GM19455 (cell line): ENCODE data around the gene CERS6.
"Not testable (repeated sequence)": the region's sequence is repeated elsewhere in the genome, so short reads cannot be mapped to it uniquely, and the experiment has no call there.

ENCODE experiments used
- ATAC-seq: cut with Tn5 transposase; IDR thresholded peaks from one replicate; pipeline ENCODE4 v1.9.1; 2021; ENCODE audit not compliant: unreplicated experiment

The CERS6 gene

GRCh38 chr2:168791140-168791539 lies 335.1 kb downstream of the CERS6 start:
- ATAC-seq, result not testable (repeated sequence)

GRCh38 chr2:168793596-168793995 lies 337.5 kb downstream of the CERS6 start:
- no peak for ATAC-seq

- ATAC-seq, result no peak
Measured at GRCh38 chr2:168794968-168795367, 338.9 kb downstream of the CERS6 start.

GRCh38 chr2:168796090-168796577 lies 340.1 kb downstream of the CERS6 start:
- no peak for ATAC-seq

DNA sequence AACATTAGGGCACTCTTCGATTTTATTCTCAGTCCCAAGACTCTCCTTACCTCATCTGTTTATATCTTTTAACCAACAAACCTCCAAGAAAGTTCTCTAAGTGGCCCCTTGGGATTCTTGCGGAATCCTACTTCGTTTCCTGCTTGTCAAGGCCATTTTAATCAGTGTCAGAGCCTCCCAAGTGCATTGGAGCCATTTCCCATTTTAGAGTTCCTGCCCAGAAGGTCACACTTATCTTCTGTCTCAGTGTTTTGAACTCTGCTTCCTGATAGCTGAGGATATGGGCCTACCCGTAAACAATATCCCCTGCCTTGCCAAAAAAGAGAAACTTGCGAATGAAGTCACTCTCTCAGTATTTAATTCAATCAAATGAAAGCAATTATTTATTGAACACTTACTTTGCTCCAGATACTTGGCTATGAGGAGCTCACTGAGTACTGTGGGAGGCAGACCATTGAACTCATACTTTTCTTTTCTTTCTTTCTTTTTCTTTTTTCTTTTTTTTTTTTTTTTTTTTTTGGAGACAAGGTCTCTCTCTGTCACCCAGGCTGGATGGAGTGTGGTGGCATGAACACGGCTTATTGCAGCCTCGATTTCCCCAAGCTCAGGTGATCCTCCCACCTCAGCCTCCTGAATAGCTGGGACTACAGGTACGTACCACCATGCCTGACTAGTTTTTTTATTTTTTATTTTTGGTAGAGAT lies 340.7 kb downstream of the CERS6 start:
- ATAC-seq, result no peak

- ATAC-seq, result no peak
Measured at GRCh38 chr2:168797286-168797655, 341.2 kb downstream of the CERS6 start.

GRCh38 chr2:168798076-168798887 lies 342.2 kb downstream of the CERS6 start:
- ATAC-seq, result no peak

- ATAC-seq, result no peak
Measured at GRCh38 chr2:168798888-168799410, 342.9 kb downstream of the CERS6 start.

DNA sequence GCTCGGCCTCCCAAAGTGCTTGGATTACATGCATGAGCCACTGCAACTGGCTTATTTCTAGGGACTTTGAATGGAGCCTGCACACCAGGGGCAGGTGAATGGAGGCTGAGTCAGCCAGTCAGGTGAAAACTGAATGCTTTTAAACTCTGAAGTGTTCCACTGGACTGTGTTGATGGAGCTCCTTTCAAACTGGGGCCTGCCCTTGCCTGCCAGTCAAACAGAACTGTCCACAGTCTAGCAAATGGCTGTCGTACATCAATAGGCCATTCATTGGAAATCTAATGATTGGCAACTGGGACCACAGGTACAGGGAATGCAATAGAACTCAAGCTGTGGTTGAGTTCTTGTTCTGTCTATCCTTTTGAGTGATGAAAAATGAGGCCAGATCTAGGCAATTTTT lies 345.4 kb downstream of the CERS6 start:
- ATAC-seq, result no peak

DNA sequence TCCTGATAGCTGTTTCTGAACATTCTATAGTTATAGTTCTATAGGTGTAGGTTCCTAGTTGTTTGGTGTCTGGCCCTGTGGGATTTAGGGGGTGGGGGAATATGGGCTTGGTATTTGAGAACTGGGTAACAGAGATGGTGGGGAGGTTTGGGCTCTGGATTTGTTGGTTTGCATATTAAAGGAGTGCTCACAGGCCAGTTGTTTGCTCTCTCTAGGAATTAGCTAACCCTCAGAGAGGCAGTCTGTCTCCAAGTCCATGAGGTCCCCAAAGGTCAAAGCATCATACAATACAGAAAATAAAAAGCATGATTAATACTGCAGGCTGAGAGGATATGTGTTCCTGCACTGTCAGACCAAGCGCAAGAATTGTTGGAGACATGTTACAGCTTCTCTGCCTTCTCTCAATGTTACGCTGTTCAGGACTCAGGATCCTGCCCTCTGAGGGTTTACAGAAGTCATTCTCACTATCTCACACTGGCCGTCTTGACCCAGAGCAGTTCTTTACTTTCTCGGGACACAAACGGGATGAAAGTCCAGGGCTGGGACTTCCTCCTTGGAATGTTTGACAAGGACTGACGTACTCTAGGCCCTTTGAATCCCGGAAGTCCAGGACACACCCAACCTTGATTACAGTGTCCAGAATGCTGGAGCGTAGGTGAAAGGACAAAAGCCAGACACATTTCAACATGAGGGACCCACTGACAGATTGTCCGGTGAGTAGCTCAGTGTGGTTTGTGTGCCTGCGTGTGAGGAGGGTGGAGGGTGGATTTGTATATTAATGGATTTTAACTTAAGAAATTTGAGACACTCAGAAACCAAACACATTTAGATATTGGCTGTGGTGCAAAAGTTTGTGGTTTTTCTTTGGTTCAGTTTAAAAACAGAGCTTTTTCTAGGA lies 346.1 kb downstream of the CERS6 start, which contains the start of gene NOSTRIN:
TSS of gene NOSTRIN (plus strand) at position 677 of the 898 bp plus-strand sequence. CDS start at position 687, 10 bp downstream.
- no peak for ATAC-seq

DNA sequence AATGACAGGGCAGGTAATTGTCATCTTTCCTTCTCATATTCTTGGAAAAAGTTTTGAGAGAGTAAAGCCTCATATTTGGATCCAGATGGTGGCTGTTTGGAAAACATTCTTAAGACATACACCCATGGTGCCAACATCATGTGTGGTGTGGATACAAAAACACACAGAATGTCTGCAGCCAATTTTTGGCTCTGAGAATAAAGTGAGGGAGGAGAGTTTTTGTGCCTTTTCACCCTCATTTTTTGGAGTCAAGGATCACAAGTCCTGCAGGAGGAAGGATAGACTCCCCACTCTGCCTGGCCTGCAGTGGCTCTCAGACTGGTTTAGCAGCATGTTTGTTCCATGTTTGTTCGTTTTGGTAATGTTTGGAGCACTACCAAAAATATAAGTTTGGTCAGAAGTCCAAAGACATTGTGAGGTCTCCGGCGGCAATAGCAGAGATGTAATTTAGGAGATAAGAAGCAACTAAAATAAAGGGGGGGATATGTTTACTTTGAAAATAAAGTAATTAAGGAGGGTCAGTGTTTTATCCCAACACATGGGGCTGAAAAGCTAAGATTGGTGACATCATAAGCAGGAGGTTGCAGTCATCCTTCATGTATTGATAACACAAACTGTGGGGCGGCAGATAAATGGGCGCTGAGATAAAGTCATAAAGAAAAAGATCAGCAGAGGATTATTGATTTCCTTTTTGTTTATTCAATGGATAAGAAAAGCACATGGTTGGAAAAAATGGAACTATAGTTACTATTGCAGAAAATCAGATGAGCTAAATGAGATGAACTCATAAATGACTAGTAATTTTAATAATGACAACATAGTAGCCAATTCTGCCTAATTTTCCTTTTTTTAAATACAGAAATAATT lies 347.0 kb downstream of the CERS6 start:
- ATAC-seq, result no peak

GRCh38 chr2:168804214-168804613 lies 348.1 kb downstream of the CERS6 start:
- ATAC-seq, result no peak

DNA sequence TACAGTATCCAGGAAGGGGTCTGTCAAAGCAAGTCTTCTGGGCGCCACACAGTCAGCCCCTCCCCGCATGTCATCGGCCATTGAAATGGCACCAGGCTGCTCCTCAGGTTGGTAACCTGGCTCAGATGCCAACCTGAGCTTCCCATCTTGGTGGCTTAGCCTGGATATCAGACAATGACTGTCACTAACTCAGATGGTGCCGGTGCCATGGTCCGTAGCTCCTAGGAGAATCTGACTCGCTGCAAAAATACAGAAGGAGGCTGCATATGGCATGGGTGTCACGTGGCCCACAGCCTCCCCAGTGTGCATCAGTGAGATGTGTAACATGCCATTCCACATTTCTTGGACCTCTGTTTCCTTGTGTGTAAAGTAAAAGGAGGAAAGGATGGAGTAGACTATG lies 349.5 kb downstream of the CERS6 start:
- ATAC-seq, result no peak

- no peak for ATAC-seq
Measured at GRCh38 chr2:168809537-168809936, 353.5 kb downstream of the CERS6 start.

- ATAC-seq, result no peak
Measured at GRCh38 chr2:168810235-168810634, 354.2 kb downstream of the CERS6 start.

DNA sequence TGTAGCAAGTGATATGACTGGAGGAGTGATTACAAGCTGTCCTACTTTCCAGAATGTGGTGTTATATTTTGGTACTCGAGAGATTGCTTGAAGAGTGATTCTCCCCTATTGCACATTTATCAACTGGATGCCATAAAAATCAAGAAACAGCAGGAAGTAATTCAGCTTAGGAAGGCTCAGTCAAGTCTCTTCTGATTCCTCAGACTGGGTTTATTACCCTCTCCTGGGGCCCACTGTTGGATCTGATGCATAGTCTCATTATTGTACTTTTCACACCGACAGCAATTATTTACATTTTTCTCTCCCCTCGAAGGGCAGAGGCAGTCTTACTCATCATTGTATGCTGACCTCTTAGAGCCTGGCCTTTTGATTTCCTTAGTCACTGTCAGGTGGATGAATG lies 355.6 kb downstream of the CERS6 start:
- ATAC-seq, result no peak

- ATAC-seq, result no peak
Measured at GRCh38 chr2:168814046-168814445, 358.0 kb downstream of the CERS6 start.

DNA sequence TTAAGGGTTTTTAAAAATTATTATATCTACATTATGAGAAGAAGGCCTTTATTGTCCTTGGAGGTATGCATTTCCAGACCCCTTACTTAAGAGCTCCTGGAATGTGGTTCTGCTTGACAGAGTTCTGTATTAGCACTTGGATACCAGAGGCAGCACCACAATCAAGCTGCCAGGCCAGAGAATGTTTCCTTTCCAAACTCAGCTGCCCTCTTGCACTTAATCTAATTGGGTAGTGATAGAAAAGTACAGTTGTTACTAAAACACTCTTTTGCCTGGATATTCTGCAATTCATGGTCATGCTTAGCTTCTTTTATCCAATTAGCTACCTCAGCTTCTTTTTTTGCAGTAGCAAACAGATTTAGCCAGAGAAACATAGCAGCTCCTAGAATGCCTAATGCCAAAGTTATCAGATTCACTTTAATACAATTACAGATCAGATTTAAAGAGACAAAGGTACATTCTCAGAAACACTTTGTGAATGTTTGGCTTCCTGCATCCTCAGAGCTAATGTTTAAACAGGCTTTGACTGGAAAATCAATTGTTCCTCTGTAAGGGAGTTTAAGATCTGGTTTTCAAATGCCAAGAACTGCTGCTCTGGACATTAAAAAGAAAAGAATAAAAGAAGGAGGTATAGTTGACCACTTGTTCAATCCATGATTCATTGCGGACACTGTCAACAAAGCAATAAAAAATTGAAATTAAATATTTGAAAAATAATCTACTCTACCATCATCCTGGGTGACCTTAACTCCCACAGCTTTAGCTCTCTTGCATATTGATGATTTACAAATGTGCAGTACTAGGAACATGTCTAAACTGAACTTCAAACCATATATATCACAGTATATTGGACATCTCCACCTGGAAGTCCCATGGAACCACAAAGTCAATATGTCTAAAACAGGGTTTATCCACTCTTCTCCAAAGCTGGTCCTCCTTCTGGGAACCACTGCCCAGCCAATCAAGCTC lies 359.2 kb downstream of the CERS6 start:
- no peak for ATAC-seq

DNA sequence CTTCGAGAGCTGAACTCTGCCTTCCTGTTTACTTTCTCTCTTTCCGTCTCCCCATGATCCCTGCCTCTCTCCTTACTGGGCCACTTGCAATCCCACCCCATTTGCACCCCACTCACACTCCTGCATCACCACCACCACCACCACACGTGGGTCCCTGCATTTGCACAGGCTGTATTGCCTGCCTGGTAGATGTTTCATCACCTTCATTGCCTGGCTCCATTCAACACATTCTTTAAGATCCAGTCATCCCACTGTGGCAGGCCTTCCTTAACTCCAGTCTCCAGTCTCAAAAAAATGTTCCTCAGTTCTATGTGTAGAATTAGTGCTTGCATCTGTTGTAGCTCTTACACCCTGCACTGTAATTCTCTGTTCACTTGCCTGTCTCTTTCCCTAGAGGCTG lies 360.3 kb downstream of the CERS6 start:
- ATAC-seq, result no peak
